GM21390 (cell line): ENCODE results near the gene CHSY1.
"Not testable (repeated sequence)": the region's sequence is repeated elsewhere in the genome, so short reads cannot be mapped to it uniquely, and the experiment has no call there.

ENCODE experiments used
- ATAC-seq: cut with Tn5 transposase; IDR thresholded peaks from one replicate; pipeline ENCODE4 v1.9.1; 2021; ENCODE audit not compliant: unreplicated experiment

Gene CHSY1

GRCh38 chr15:101244889-101245668, 6.8 kb downstream of the CHSY1 start:
- ATAC-seq = no peak

DNA sequence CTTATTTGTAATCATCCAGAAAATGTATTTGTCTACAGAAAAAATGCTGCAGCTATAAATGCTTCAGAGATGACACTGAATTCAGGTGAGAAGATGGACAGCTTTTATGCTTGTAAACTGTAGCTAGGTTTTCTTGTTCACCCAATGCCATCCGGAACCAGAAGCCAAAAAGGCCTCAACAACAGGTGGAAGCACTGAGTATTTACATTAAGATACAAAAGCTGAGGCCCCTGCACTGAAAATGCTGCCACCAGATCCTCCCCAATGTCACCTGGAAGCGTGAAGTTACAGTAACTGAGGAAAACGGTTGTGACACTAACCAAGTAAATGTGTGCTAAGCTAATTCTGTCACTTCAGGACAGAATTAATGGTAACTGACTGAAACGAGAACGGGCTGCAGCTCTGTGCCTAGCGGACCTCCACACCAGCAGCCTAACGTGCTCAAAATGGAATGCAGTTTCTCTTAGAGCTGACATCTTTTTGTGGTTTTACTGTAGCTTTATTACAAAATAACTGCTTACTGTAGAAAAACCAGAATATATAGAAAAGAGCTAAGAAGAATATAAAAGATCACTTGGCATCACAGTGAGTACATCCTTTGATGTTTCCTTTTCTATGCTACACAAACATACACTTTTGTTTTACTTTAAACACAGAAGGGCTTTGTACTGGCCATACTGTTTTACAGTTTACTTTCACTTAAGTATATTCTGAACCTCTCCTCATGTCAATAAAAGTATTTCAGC, 7.6 kb downstream of the CHSY1 start:
- no peak for ATAC-seq

DNA sequence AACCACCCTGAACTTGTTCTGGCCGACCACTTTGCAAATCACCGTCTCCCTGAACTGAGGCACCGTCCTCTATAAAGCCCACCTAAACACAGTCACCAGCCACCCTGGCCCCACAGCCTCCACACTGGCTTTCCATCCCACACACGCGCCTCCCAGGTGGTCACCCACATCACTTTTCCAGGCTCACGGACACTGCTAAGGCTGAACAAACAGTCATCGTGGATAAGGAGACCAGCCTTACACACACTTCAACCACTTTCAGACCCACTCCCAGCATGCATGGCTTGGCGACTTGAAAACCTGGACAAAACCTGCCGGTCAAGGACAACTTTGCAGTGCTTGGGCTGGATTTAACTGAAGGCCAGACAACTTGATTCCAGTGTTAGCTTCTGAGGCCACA, 8.4 kb downstream of the CHSY1 start:
- ATAC-seq = no peak

DNA sequence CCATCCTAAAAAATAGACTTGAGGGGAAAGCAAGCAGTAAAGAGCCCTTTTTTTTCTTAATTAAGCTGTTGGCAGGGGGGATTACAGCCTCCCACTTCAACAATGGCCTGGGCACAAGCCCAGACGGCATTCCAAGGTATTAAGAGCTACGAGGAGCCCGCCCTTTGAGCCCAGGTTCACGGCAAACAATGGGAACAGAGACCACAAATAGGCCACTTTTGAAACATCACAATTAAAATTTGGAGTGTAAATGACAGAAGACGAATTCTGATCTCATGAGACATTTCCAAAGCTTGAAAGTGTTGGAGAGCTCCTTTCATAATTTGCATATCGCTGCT, 8.9 kb downstream of the CHSY1 start:
- ATAC-seq = no peak

GRCh38 chr15:101242160-101242998, 9.5 kb downstream of the CHSY1 start:
- ATAC-seq = peak; percentile 69

- ATAC-seq = no peak
Observed at GRCh38 chr15:101240358-101240757, 11.5 kb downstream of the CHSY1 start.

GRCh38 chr15:101239724-101240136, 12.1 kb downstream of the CHSY1 start:
- no peak for ATAC-seq

- no peak for ATAC-seq
Observed at GRCh38 chr15:101237251-101237650, 14.6 kb downstream of the CHSY1 start.

DNA sequence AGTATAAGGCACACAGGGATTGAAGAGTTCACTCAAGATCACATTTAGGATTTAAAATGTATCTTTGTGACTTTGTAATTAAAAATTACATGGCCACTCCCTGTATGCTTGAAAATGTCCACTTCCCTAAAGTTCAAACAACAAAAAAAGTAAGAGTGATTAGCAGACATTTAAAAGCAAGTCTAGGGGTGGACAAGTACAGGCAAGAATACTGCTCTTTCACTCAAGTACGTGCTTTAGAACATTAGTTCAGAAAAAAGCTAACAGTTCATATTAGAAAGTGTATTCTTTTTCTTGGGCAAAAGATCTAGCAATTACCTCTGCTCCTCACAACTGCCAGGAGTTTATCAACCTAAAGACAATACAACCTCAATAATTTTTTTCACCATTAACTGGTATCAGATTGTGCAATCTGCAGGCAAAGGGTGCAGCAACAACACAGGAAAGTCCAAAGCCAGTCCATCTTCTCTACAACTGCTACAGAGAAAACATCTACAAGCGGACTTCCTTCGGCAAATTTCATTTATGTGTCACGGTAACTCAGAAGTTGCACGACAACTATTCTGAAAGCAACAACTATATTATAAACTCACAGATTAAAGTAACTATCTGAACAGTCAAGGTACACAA, 18.1 kb downstream of the CHSY1 start:
- ATAC-seq = no peak

DNA sequence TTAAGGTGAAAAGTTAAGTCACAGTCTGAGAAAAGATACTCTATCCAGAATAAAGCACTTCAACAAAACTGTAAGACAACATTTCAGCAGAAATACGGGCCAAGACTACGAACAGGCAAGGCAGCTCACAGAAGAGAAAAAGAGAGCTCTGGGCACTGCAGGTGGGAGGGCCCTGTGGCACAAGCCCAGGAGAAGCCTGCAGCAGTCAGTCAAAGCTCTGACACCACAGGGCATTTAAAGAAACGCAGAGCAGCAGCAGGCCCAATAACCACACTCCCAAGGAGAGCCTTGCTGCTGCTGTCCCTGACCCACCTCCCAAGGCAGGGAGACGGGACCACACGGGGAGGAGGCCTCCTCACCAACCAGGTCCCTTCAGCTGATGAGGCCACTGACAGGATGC, 19.2 kb downstream of the CHSY1 start:
- ATAC-seq = no peak

DNA sequence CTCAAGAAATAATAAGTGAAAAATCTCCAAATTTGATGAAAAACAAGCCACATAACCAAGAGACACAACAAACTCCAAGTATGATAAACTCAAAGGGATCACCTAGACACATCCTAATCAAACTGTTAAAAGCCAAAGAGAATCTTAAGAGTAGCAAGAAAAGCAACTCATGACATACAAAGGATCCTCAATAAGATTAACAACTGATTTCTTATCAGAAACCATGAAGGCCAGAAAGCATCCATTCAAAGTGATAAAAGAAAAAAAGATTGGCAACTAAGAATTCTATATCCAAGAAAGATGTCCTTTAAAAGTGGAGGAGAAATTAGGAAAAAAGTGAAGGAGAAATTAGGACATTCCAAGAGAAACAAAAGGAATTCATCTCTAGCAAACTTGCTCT, 23.5 kb downstream of the CHSY1 start:
- no peak for ATAC-seq

GRCh38 chr15:101225658-101226057, 26.2 kb downstream of the CHSY1 start:
- ATAC-seq = no peak

- no peak for ATAC-seq
Observed at GRCh38 chr15:101221902-101222301, 29.9 kb downstream of the CHSY1 start.

DNA sequence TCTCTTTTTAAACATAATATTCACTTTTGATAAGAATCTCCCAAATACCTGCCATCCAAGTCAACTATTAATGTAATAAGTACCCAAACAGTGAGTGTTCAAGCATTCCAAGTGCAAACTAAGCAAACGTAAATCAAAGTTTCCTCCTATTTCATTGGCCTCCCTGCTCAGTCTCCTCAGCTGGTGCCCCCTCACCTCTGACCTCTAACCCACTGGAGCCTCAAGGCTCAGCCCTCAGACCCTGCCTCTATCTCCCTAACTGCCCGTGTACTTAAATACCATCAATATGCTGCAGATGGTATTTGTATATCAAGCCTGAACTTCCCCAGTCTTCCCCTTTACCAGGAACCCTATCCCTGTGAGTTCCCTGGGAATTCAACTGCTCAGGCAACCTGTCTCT, 31.8 kb downstream of the CHSY1 start:
- no peak for ATAC-seq

- no peak for ATAC-seq
Observed at GRCh38 chr15:101219441-101219840, 32.4 kb downstream of the CHSY1 start.

- ATAC-seq = no peak
Observed at GRCh38 chr15:101217446-101217845, 34.4 kb downstream of the CHSY1 start.

DNA sequence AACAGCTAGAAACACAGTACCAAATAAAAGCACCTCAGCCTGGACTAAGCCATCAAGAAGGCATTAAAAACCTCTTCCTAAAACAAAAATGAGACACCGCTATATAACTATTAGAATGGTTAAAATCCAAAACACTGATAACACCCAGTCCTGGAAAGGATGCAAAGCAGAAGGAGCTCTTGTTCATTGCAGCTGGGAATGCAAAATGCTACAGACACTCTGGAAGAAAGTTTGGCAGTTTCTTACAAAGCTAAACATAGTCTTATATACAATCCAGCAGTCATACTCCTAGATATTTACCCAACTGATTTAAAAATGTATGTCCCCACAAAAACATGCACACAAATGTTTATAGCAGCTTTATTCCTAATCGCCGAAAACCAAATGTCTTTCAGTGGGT, 35.7 kb downstream of the CHSY1 start:
- ATAC-seq = no peak

DNA sequence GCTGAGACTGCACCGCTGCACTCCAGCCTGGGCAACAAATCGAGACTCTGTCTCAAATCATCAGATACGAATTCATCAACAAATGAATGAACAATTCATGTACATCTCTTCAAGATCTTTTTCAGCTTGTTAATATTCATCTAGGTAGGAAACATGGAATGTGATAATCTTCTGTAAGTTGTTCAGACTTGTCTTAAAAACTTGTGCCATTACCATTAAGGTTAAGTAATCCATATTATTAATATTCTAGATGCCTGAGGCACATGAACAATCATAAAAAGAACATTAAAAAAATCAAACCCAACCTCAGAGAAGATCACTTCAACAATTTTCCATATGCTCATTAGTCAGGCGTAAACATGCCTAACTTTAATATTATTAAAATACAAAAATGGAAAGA, 36.2 kb downstream of the CHSY1 start:
- no peak for ATAC-seq

DNA sequence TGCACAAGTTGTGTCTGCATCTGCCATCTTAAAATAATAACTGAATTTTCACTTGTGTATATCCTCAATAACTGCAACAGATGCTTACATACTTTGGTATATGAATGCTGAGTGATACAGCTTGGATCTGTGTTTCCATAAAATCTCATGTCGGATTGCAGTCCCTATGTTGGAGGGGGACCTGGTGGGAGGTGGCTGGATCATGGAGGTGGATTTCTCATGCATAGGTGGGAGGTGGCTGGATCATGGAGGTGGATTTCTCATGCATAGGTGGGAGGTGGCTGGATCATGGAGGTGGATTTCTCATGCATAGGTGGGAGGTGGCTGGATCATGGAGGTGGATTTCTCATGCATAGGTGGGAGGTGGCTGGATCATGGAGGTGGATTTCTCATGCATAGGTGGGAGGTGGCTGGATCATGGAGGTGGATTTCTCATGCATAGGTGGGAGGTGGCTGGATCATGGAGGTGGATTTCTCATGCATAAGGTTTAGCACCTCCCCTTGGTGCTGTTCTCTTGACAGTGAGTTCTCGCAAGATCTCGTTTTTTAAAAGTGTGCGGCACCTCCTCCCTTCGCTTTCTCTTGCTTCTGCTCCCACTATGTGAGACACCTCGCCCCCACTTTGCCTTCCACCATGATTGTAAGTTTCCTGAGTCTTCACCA, 37.3 kb downstream of the CHSY1 start:
- not testable (repeated sequence) for ATAC-seq

DNA sequence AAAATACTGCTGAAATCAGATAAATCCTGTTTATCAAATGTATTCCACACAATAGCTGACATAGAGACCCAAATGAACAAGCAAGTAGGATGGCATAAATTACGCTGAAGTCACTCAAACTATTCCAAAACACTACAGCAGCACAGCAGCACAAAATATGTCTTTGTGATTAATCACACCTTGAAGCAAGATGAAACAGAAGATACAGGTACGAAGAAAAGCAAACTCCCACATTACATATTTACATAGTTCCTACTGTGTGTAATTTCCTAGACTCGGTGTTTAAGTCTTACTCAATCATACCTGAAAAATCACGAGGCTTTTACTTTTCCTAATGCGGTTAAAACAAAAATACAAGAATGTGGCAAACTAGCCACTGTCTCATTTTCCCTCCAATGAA, 38.3 kb downstream of the CHSY1 start:
- ATAC-seq = no peak

DNA sequence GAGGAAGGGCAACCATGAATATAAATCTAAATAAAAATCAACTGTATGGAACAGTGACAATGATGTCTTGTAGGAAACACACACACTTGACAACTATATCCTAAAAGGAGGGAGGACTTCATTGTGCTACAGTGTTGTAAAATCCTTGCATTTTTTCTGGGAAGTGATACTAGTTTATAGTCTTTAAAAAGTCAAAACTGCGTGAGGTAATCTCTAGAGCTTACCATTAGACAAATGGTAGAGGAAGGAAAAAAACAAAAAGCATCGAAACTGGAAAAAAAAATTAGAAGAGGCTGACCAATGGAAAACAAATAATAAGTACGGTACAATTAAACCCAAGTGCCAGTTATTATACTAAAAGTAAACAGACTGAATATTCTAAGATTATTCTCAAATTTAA, 38.7 kb downstream of the CHSY1 start:
- ATAC-seq = no peak
